ENCODE results near the gene SCN7A. TPM values are rescaled to one million over a fixed set of nuclear protein-coding genes. Genes with fewer than 3 reads are reported as not detected.
A peak's percentile ranks its signal among the peaks of the same experiment; 100 is the strongest.

SCN7A gene
- total RNA-seq, 1 donor from 2014 or later = 2.8 TPM

- DNase-seq (ENCODE audit: extremely low spot score, unreplicated experiment) = no peak
- H3K36me3 Mint-ChIP-seq = no peaks in the 10 kb centered on the region
- no peaks in the 10 kb centered on the region for H3K4me1 Mint-ChIP-seq (ENCODE audit: unreplicated experiment)
- no peak overlapping the region for H3K27ac Mint-ChIP-seq
- H3K9me3 Mint-ChIP-seq = no peaks in the 10 kb centered on the region
- H3K4me3 Mint-ChIP-seq = no peak overlapping the region
- TF ChIP-seq, protein P1, sequence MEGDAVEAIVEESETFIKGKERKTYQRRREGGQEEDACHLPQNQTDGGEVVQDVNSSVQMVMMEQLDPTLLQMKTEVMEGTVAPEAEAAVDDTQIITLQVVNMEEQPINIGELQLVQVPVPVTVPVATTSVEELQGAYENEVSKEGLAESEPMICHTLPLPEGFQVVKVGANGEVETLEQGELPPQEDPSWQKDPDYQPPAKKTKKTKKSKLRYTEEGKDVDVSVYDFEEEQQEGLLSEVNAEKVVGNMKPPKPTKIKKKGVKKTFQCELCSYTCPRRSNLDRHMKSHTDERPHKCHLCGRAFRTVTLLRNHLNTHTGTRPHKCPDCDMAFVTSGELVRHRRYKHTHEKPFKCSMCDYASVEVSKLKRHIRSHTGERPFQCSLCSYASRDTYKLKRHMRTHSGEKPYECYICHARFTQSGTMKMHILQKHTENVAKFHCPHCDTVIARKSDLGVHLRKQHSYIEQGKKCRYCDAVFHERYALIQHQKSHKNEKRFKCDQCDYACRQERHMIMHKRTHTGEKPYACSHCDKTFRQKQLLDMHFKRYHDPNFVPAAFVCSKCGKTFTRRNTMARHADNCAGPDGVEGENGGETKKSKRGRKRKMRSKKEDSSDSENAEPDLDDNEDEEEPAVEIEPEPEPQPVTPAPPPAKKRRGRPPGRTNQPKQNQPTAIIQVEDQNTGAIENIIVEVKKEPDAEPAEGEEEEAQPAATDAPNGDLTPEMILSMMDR (conservative IDR thresholded peaks at IDR 0.05) = no peak
- H3K27me3 Mint-ChIP-seq = no peaks in the 10 kb centered on the region
Measured at GRCh38 chr2:166519391-166519962, 25.4 kb upstream of the SCN7A start.

GRCh38 chr2:166518634-166519390 lies 24.8 kb upstream of the SCN7A start:
- Mint-ChIP-seq H3K27me3 (no peaks in the 10 kb centered on the region), H3K4me3 (no peak overlapping the region), H3K4me1 (ENCODE audit: unreplicated experiment) (no peaks in the 10 kb centered on the region), H3K9me3 (no peaks in the 10 kb centered on the region), H3K36me3 (no peaks in the 10 kb centered on the region), H3K27ac (no peak overlapping the region)
- no peak for DNase-seq (ENCODE audit: extremely low spot score, unreplicated experiment)
- TF ChIP-seq, protein P1 (conservative IDR thresholded peaks at IDR 0.05) = no peak

- H3K4me3 Mint-ChIP-seq = no peak overlapping the region
- H3K27me3 Mint-ChIP-seq = no peaks in the 10 kb centered on the region
- no peak for DNase-seq (ENCODE audit: extremely low spot score, unreplicated experiment)
- no peaks in the 10 kb centered on the region for H3K4me1 Mint-ChIP-seq (ENCODE audit: unreplicated experiment)
- H3K36me3 Mint-ChIP-seq = no peaks in the 10 kb centered on the region
- H3K27ac Mint-ChIP-seq = no peak overlapping the region
- TF ChIP-seq, protein P1 (conservative IDR thresholded peaks at IDR 0.05) = no peak
- H3K9me3 Mint-ChIP-seq = no peaks in the 10 kb centered on the region
Measured at GRCh38 chr2:166517533-166518061, 23.5 kb upstream of the SCN7A start.

DNA sequence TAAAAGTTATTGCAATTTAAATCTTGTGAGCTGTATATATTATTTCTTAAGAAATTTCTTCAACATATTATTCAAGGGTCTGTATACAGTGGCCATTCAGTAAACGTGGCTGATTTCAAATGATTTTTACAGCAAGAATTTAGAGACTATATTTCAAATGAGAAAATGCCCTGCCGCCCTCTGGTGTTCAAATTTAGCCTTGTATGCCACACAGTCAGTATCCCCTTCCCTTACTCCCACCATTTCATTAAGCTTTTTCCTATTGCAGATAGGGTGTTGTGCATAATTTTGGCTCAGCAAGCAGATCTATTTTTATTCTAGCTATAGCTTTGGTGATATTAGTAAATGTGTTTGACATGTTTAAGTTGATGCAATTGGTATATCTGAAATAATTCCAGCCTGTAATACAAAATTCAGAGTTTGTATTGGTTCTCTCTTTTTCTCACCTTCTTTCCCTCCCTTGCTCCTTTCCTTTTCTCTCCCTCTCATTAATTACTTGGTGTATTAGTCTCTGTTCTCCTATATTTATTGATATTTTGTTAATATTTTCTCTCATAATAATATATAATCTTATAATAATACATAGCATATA lies 22.8 kb upstream of the SCN7A start:
- Mint-ChIP-seq H3K27ac (no peak overlapping the region), H3K36me3 (no peaks in the 10 kb centered on the region), H3K9me3 (no peaks in the 10 kb centered on the region), H3K4me3 (no peak overlapping the region), H3K4me1 (ENCODE audit: unreplicated experiment) (no peaks in the 10 kb centered on the region), H3K27me3 (no peaks in the 10 kb centered on the region)
- no peak for DNase-seq (ENCODE audit: extremely low spot score, unreplicated experiment)
- TF ChIP-seq, protein P1 (conservative IDR thresholded peaks at IDR 0.05) = peak; percentile 84

DNA sequence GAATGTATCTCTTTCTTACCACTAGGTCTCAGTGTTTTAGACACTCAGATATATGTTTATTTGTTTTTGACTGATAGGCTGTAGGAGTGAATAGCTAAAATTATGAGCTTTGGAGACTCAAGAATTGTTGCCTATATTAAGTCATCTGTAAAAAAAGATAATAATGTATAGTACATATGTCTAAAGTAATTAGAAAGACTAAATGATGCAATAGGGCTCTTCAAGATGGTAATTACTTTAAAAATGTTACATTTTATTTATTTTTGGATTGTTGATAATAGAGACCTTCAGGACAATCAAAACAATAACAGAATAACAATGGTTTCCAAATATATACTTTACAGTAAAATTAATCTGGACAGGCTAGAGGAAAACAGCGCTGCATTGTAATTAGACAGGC lies 19.9 kb upstream of the SCN7A start:
- Mint-ChIP-seq H3K4me1 (ENCODE audit: unreplicated experiment) (no peaks in the 10 kb centered on the region), H3K9me3 (peaks cover 5% of the 10 kb centered on the region), H3K4me3 (no peak overlapping the region), H3K27ac (no peak overlapping the region), H3K36me3 (no peaks in the 10 kb centered on the region), H3K27me3 (peaks cover 5% of the 10 kb centered on the region)
- no peak for DNase-seq (ENCODE audit: extremely low spot score, unreplicated experiment)
- TF ChIP-seq, protein P1 (conservative IDR thresholded peaks at IDR 0.05) = no peak
